HEK293 (cell line): ENCODE results near the gene HHAT.

Experiments used
- HOXC10 ChIP-seq: sonication (generic); formaldehyde crosslinking; IDR thresholded peaks from 2 replicates; pipeline ENCODE4 v1.8.1; 2023; ENCODE audit warnings: mild to moderate bottlenecking, missing genetic modification reagents
- KLF17 ChIP-seq: fragments of 450-650 bp; formaldehyde crosslinking; IDR thresholded peaks from 2 replicates; pipeline ENCODE4 v1.5.1; 2016; ENCODE audit warnings: missing biosample characterization, missing genetic modification characterization
- MEIS1 ChIP-seq: sonication (generic); formaldehyde crosslinking; IDR thresholded peaks from 2 replicates; pipeline ENCODE4 v1.8.1; 2022; ENCODE audit warnings: missing genetic modification reagents, mild to moderate bottlenecking, borderline replicate concordance
- REPIN1 ChIP-seq: fragments of 450-650 bp; formaldehyde crosslinking; IDR thresholded peaks from 2 replicates; pipeline ENCODE4 v1.5.1; 2017; ENCODE audit warnings: missing biosample characterization, missing genetic modification characterization, low read depth
- REST ChIP-seq: fragments of 450-650 bp; formaldehyde crosslinking; IDR thresholded peaks from 2 replicates; pipeline ENCODE4 v1.5.1; 2016; ENCODE audit warnings: missing biosample characterization, missing genetic modification characterization
- ZBTB17 ChIP-seq: fragments of 450-650 bp; formaldehyde crosslinking; IDR thresholded peaks from 2 replicates; pipeline ENCODE4 v1.5.1; 2016; ENCODE audit warnings: missing biosample characterization, missing genetic modification characterization
- ZBTB44 ChIP-seq: fragments of 450-650 bp; IDR thresholded peaks from 2 replicates; pipeline ENCODE4 v1.5.1; 2018; ENCODE audit warnings: missing biosample characterization, mild to moderate bottlenecking, missing genetic modification characterization
- ZBTB8A ChIP-seq: fragments of 450-650 bp; formaldehyde crosslinking; IDR thresholded peaks from 2 replicates; pipeline ENCODE4 v1.5.1; 2016; ENCODE audit warnings: missing biosample characterization, missing genetic modification characterization
- ZFP41 ChIP-seq: fragments of 450-650 bp; formaldehyde crosslinking; IDR thresholded peaks from 2 replicates; pipeline ENCODE4 v1.5.1; 2016; ENCODE audit warnings: missing biosample characterization, missing genetic modification characterization, borderline replicate concordance
- ZNF184 ChIP-seq: fragments of 450-650 bp; IDR thresholded peaks from 2 replicates; pipeline ENCODE4 v1.5.1; 2018; ENCODE audit warnings: missing biosample characterization, mild to moderate bottlenecking, missing genetic modification characterization
- ZNF248 ChIP-seq: fragments of 450-650 bp; formaldehyde crosslinking; IDR thresholded peaks from 2 replicates; pipeline ENCODE4 v1.5.1; 2017; ENCODE audit warnings: missing biosample characterization, missing genetic modification characterization
- ZNF292 ChIP-seq: fragments of 450-650 bp; formaldehyde crosslinking; IDR thresholded peaks from 2 replicates; pipeline ENCODE4 v1.5.1; 2016; ENCODE audit warnings: low read depth, missing biosample characterization, missing genetic modification characterization, borderline replicate concordance
- ZNF324 ChIP-seq: fragments of 450-650 bp; formaldehyde crosslinking; IDR thresholded peaks from 2 replicates; pipeline ENCODE4 v1.5.1; 2016; ENCODE audit warnings: missing biosample characterization, missing genetic modification characterization
- ZNF341 ChIP-seq: fragments of 450-650 bp; formaldehyde crosslinking; IDR thresholded peaks from 2 replicates; pipeline ENCODE4; 2016; ENCODE audit warnings: low read depth, missing biosample characterization, missing genetic modification characterization
- ZNF404 ChIP-seq: fragments of 450-650 bp; formaldehyde crosslinking; IDR thresholded peaks from 2 replicates; pipeline ENCODE4 v1.5.1; 2017; ENCODE audit warnings: missing biosample characterization, missing genetic modification characterization
- ZNF433 ChIP-seq: fragments of 450-650 bp; formaldehyde crosslinking; IDR thresholded peaks from 2 replicates; pipeline ENCODE4 v1.5.1; 2016; ENCODE audit warnings: missing biosample characterization, missing genetic modification characterization, low read depth
- ZNF488 ChIP-seq: fragments of 450-650 bp; formaldehyde crosslinking; IDR thresholded peaks from 2 replicates; pipeline ENCODE4 v1.5.1; 2016; ENCODE audit warnings: missing biosample characterization, missing genetic modification characterization
- ZNF510 ChIP-seq: fragments of 450-650 bp; formaldehyde crosslinking; IDR thresholded peaks from 2 replicates; pipeline ENCODE4 v1.5.1; 2018; ENCODE audit warnings: mild to moderate bottlenecking, missing genetic modification characterization, missing biosample characterization; ENCODE audit not compliant: insufficient replicate concordance
- ZNF518A ChIP-seq: fragments of 450-650 bp; formaldehyde crosslinking; conservative IDR thresholded peaks from 2 replicates; pipeline ENCODE4 v1.5.1; 2016; ENCODE audit warnings: low read depth, missing biosample characterization, missing genetic modification characterization
- ZNF624 ChIP-seq: fragments of 450-650 bp; formaldehyde crosslinking; IDR thresholded peaks from 2 replicates; pipeline ENCODE4 v1.5.1; 2017; ENCODE audit warnings: missing biosample characterization, missing genetic modification characterization
- ZNF629 ChIP-seq: fragments of 450-650 bp; formaldehyde crosslinking; IDR thresholded peaks from 2 replicates; pipeline ENCODE4 v1.5.1; 2017; ENCODE audit warnings: missing biosample characterization, missing genetic modification characterization
- ZNF654 ChIP-seq: fragments of 450-650 bp; formaldehyde crosslinking; IDR thresholded peaks from 2 replicates; pipeline ENCODE4 v1.5.1; 2016; ENCODE audit warnings: low read depth, missing biosample characterization, missing genetic modification characterization
- ZNF704 ChIP-seq: fragments of 450-650 bp; formaldehyde crosslinking; IDR thresholded peaks from 2 replicates; pipeline ENCODE4 v1.5.1; 2016; ENCODE audit warnings: missing biosample characterization, missing genetic modification characterization
- ZNF747 ChIP-seq: fragments of 450-650 bp; formaldehyde crosslinking; IDR thresholded peaks from 2 replicates; pipeline ENCODE4 v1.5.1; 2016; ENCODE audit warnings: missing biosample characterization, missing genetic modification characterization
- ZNF776 ChIP-seq: fragments of 450-650 bp; formaldehyde crosslinking; IDR thresholded peaks from 2 replicates; pipeline ENCODE4 v1.5.0; 2017; ENCODE audit warnings: missing biosample characterization, missing genetic modification characterization, borderline replicate concordance
- ZNF777 ChIP-seq: fragments of 450-650 bp; formaldehyde crosslinking; IDR thresholded peaks from 2 replicates; pipeline ENCODE4 v1.5.1; 2017; ENCODE audit warnings: missing biosample characterization, missing genetic modification characterization, borderline replicate concordance
- ZNF791 ChIP-seq: fragments of 450-650 bp; formaldehyde crosslinking; IDR thresholded peaks from 2 replicates; pipeline ENCODE4 v1.5.1; 2016; ENCODE audit warnings: missing biosample characterization, missing genetic modification characterization

HHAT gene

GRCh38 chr1:210400043-210400840 lies 71.5 kb downstream of the HHAT start (continued):
- TF ChIP-seq ZNF704 (tag by site-specific recombination) (no peak), ZNF776 (no peak), ZNF404 (no peak), ZNF433 (tag by site-specific recombination) (no peak), ZNF791 (tag by site-specific recombination) (no peak), ZNF292 (tag by site-specific recombination) (no peak), ZBTB44 (tag by site-specific recombination) (no peak), ZNF324 (tag by site-specific recombination) (no peak), ZFP41 (tag by site-specific recombination) (no peak), ZBTB8A (tag by site-specific recombination) (no peak; the same call in 1 of the 2 replicates), ZNF624 (tag by site-specific recombination) (no peak), ZNF510 (tag by site-specific recombination) (no peak), REPIN1 (tag by site-specific recombination) (no peak), ZNF248 (no peak), MEIS1 (CRISPR knock-in tag) (no peak), HOXC10 (CRISPR knock-in tag) (no peak), ZNF629 (tag by site-specific recombination) (no peak), ZNF777 (tag by site-specific recombination) (no peak), ZNF747 (tag by site-specific recombination) (no peak), ZNF184 (tag by site-specific recombination) (no peak), ZNF518A (tag by site-specific recombination) (no peak), KLF17 (tag by site-specific recombination) (no peak), ZNF488 (tag by site-specific recombination) (no peak), ZNF654 (peak; percentile 90), ZBTB17 (tag by site-specific recombination) (peak; percentile 62; the same call in 1 of the 2 replicates), ZNF341 (tag by site-specific recombination) (no peak), REST (tag by site-specific recombination) (no peak)
